Activated CD8-positive, alpha-beta T cell treated with anti-CD3 and anti-CD28 coated beads for 36 hours (primary cell): Measurements from ENCODE around the gene ZNF343. TPM values are rescaled to one million over a fixed set of nuclear protein-coding genes. Genes with fewer than 3 reads are reported as not detected.

Experiments
- ATAC-seq: fragments of 200-7000 bp; cut with Tn5 transposase; one replicate; pipeline ENCODE4 v1.10.0; 2021; ENCODE audit warnings: mild to moderate bottlenecking, moderate library complexity
- CTCF ChIA-PET: fragments of 350-600 bp; sonication (Branson Sonifier 250); formaldehyde crosslinking; loops from one replicate; lab custom pipeline; 2021; ENCODE audit warnings: antibody characterized with exemption; lab: Charles Lee
- POLR2A ChIA-PET: fragments of 350-600 bp; sonication (Branson Sonifier 250); formaldehyde crosslinking; loops from one replicate; lab custom pipeline; 2021; ENCODE audit warnings: antibody characterized with exemption; lab: Charles Lee
- DNase-seq: peaks from one replicate; pipeline ENCODE4 v3.0.0-alpha.2; 2020
- H3K27ac Mint-ChIP-seq: one replicate; pipeline ENCODE4 v1.8.0; 2021; ENCODE audit warnings: mild to moderate bottlenecking, mixed read lengths
- H3K27me3 Mint-ChIP-seq: one replicate; pipeline ENCODE4 v1.8.0; 2021; ENCODE audit warnings: mixed read lengths
- H3K36me3 Mint-ChIP-seq: one replicate; pipeline ENCODE4 v1.8.0; 2021; ENCODE audit warnings: low read depth, mixed read lengths
- H3K4me1 Mint-ChIP-seq: one replicate; pipeline ENCODE4 v1.8.0; 2021; ENCODE audit warnings: low read depth, mixed read lengths
- H3K4me3 Mint-ChIP-seq: one replicate; pipeline ENCODE4 v1.8.0; 2021; ENCODE audit warnings: mild to moderate bottlenecking, moderate library complexity, mixed read lengths
- H3K9me3 Mint-ChIP-seq: one replicate; pipeline ENCODE4 v1.8.0; 2021; ENCODE audit warnings: mixed read lengths
- intact Hi-C: fragments of 100-400 bp; cut with micrococcal nuclease; formaldehyde crosslinking; loops from one replicate; pipeline ENCODE4 v1.10.0; 2022
- total RNA-seq, 2 experiments: library from RNA; stranded (reverse); gene quantifications; one replicate each; pipeline ENCODE4 v1.2.3, GENCODE V29; 2021
- TF ChIP-seq, protein P1 (sequence below): fragments of 200-600 bp; IDR thresholded peaks from one replicate; pipeline ENCODE4 v1.8.0; 2022; ENCODE audit warnings: antibody characterized with exemption, mild to moderate bottlenecking

The ZNF343 gene
- total RNA-seq, 2 experiments from 2014 or later = 8.5 to 9.5 TPM

DNA sequence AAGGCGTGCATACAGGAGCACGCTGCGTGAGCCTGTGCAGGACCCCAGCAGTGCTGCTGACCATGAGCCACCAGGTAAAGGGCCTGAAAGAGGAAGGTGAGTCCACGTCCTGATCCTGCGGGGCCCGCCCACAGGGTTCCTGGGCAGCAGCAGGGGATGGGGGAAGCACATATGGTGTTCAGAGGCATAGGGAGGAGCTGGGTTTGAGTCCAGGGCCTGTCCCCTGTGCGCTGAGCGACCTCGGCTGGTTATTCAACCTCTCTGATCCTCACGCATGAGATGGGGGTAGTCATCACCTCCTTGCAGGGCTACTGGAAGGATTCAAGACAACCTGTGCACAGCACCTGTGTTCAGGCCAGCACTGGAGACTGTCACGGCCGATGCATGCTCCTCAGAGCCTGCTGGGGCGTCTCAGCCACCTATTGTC is 27.9 kb upstream of the ZNF343 start, which contains the start of gene TMC2:
Gene TMC2, plus strand, starts transcription at position 14 of the 427 bp plus-strand sequence. Its CDS starts 49 bp downstream, at position 63.
- POLR2A ChIA-PET = interaction anchor here (1.0 kb wide), 1 partner anchor 115 kb away, joined by 3 read pairs; the partner anchor contains the start of gene NOP56
- TF ChIP-seq, protein P1, sequence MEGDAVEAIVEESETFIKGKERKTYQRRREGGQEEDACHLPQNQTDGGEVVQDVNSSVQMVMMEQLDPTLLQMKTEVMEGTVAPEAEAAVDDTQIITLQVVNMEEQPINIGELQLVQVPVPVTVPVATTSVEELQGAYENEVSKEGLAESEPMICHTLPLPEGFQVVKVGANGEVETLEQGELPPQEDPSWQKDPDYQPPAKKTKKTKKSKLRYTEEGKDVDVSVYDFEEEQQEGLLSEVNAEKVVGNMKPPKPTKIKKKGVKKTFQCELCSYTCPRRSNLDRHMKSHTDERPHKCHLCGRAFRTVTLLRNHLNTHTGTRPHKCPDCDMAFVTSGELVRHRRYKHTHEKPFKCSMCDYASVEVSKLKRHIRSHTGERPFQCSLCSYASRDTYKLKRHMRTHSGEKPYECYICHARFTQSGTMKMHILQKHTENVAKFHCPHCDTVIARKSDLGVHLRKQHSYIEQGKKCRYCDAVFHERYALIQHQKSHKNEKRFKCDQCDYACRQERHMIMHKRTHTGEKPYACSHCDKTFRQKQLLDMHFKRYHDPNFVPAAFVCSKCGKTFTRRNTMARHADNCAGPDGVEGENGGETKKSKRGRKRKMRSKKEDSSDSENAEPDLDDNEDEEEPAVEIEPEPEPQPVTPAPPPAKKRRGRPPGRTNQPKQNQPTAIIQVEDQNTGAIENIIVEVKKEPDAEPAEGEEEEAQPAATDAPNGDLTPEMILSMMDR = no peak
- no peaks in the 10 kb centered on the region for H3K4me1 Mint-ChIP-seq
- H3K36me3 Mint-ChIP-seq = no peaks in the 10 kb centered on the region
- no peak within 1 kb of the TSS for H3K4me3 Mint-ChIP-seq
- H3K27me3 Mint-ChIP-seq = peaks cover 19% of the 10 kb centered on the region
- CTCF ChIA-PET = no interaction called here
- no peak for DNase-seq
- intact Hi-C loops = no loop called here
- no peaks in the 10 kb centered on the region for H3K9me3 Mint-ChIP-seq
- no peak within 1 kb of the TSS for H3K27ac Mint-ChIP-seq
- no peak for ATAC-seq

DNA sequence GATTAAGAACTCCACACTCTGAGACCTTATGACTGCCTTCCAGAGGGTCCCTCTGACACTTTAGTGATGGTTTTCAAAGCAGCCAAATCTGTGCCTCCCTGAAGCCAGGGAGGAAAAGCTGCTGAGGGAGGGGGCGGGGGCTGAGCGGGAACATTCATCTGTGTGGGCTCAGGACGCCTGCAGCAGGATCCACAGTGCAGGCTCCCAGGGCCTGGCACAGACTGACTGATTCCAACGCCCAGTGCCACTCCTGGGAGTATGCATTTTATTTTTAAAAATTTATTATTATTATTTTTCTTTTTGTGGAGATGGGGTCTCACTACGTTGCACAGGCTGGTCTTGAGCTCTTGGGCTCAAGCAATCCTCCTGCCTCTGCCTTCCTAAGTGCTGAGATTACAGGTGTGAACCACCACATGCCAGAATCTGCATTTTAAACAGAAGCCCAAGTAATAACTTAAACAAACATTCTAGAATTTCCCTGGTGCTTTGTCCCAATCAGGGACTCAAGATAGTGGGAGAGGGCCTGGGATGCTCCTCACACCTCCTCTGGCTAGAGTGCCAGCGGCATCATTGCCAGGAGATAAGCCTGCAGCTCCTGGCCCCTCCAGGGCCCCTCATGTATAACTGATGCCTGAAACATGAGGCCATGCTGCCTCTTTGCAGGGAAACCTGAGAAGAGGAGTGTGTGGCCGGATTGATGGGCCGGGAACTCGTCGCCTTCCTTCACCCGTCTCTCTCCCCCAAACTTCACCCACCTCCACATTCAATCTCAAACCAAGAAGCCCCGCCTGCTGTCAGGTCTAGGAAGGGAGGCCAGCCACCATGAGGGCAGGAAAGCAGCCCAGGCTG is 27.2 kb upstream of the ZNF343 start:
- no peak overlapping the region for H3K4me3 Mint-ChIP-seq
- CTCF ChIA-PET = interaction anchor here (1.5 kb wide), 1 partner anchor 14 kb away, joined by 9 read pairs; no protein-coding TSS in a partner anchor

DNA sequence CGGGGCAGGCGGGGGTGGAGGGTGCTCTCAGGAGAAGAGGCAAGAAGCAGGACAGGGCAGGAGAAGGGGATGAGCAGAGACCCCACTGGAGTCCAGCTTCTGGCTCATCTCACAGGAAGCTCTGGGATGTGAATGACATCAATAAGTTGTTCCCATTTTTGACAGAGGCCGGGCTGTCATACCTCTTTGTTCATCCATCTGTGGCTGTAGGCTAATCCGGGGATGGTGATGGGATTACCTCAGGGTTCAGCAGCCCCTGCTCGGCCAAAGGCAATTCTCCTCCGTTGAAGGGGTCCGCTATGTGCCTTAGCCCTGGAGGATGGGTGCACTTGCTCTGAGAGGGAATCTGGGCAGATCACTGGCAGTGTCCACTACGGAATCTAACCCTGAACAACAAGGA is 24.4 kb upstream of the ZNF343 start:
- Mint-ChIP-seq H3K9me3 (no peaks in the 10 kb centered on the region), H3K36me3 (no peaks in the 10 kb centered on the region), H3K4me1 (peaks cover 8% of the 10 kb centered on the region), H3K4me3 (no peak overlapping the region), H3K27me3 (peaks cover 8% of the 10 kb centered on the region), H3K27ac (no peak overlapping the region)
- ChIA-PET POLR2A (no interaction called here), CTCF (interaction anchor here (3.9 kb wide), 1 partner anchor 11 kb away, joined by 26 read pairs; no protein-coding TSS in a partner anchor)
- DNase-seq (no peak), ATAC-seq (no peak)
- intact Hi-C loops = no loop called here
- TF ChIP-seq, protein P1 = no peak

More for the DNA sequence above, 27.2 kb upstream of the ZNF343 start:
- Mint-ChIP-seq H3K36me3 (no peaks in the 10 kb centered on the region), H3K27me3 (peaks cover 18% of the 10 kb centered on the region), H3K9me3 (no peaks in the 10 kb centered on the region), H3K4me1 (no peaks in the 10 kb centered on the region), H3K27ac (no peak overlapping the region)
- no peak for DNase-seq
- intact Hi-C loops = no loop called here
- POLR2A ChIA-PET = interaction anchor here (1.6 kb wide), 1 partner anchor 11 kb away, joined by 4 read pairs; no protein-coding TSS in a partner anchor
- ATAC-seq = no peak
- TF ChIP-seq, protein P1 = no peak

DNA sequence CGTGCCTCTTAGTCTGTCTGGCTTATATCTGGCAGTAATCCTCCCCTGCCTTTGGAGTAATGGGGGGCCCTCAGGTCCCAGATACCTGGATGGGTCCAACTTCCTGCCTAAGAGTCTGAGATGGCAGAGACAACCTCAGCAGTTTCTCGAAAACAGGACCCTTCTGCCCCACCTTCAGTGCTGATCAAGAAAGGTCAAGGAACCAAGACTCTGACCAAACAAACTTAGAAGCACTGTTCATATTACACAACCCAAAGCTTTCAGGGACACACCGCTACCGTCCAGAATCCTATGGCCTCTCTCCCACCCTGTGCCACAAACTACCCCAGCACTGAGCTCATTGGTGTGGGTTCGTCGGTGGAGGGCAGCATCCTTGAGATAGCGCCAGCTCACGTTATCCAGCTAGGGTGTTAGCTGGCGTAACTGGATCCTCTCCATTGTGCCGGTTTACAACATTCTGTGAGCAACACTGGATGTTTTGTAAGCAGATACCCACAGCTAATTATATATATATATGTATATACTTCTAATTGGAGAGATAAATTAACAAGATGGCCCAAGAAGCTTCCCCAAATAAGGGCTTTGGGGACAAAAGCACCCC is 20.1 kb upstream of the ZNF343 start:
- Mint-ChIP-seq H3K4me3 (no peak overlapping the region), H3K4me1 (peaks cover 10% of the 10 kb centered on the region), H3K27ac (no peak overlapping the region), H3K27me3 (peaks cover 6% of the 10 kb centered on the region), H3K36me3 (no peaks in the 10 kb centered on the region), H3K9me3 (no peaks in the 10 kb centered on the region)
- CTCF ChIA-PET = interaction anchor here (0.9 kb wide), 1 partner anchor 10 kb away, joined by 4 read pairs; no protein-coding TSS in a partner anchor
- no peak for ATAC-seq
- intact Hi-C loops = loop anchor here (10.0 kb wide), 1 partner anchor 116 kb away; no protein-coding TSS in a partner anchor
- TF ChIP-seq, protein P1 = no peak
- DNase-seq = no peak
- POLR2A ChIA-PET = interaction anchor here (0.7 to 3.2 kb wide), 4 partner anchors 50 to 123 kb away, joined by 5 to 11 read pairs (median 6); partner anchors contain the start of gene NOP56
